T47D (cell line): ENCODE data around the gene ZBED4.

Experiments
- DNase-seq, 2 experiments: peaks; one replicate each; pipeline versions ENCODE4 v3.0.0 to v3.0.0-alpha.2; 2011 to 2012; ENCODE audit warnings: low read depth in 1 of 2, low spot score in 1 of 2
- JUND ChIP-seq: IDR thresholded peaks from 2 replicates; pipeline ENCODE4 v1.6.1; 2012; ENCODE audit warnings: low read depth
- in situ Hi-C: cut with HindIII; loops from 2 replicates; pipeline ENCODE4 v1.10.0; 2016; ENCODE audit warnings: low sequenced_read_pairs, low pct_unique_long_range_greater_than_20kb

Gene ZBED4

DNA sequence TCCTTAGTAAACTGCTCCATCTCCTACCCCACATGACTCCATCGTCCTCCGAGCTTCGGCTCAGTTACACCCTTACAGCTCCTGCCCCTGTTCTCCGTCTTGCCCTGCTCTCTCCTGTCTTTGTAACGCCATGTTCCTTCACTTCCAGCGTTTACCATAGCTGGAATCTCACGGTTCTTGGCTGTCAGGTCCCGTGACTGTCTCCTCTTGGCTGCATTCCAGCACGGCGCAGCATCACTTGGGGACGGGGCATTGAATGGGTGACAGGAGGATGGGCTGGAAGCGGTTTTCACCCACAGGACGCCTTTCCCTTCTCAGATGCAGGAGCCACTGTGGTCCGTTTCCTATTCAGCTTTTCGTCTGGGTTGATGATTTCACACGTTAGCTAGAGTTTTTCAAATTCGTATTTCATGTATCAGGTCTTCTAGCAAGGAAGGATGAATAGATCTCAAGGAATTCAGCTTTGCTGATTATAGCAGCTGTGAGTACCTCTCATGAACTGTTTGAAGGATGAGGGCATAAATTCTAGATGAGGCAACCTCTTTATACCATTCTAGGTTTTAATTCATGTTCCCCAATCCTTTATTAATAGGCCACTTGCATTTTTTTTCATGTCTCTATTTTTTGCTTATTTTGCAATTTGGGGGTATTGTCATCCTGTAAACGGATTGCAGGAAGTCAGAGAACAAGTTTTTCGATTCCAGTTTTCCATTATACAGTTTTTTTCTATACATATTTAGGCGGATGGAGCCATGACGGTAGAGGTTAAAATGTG, 29.1 kb downstream of the ZBED4 start:
- in situ Hi-C loops: no loop called here
- no peak for TF ChIP-seq JUND
- DNase-seq: no peak

- no peak for TF ChIP-seq JUND
- DNase-seq: no peak
- in situ Hi-C loops: no loop called here
These were observed 29.6 kb downstream of the ZBED4 start for GRCh38 chr22:49883294-49883640.

DNA sequence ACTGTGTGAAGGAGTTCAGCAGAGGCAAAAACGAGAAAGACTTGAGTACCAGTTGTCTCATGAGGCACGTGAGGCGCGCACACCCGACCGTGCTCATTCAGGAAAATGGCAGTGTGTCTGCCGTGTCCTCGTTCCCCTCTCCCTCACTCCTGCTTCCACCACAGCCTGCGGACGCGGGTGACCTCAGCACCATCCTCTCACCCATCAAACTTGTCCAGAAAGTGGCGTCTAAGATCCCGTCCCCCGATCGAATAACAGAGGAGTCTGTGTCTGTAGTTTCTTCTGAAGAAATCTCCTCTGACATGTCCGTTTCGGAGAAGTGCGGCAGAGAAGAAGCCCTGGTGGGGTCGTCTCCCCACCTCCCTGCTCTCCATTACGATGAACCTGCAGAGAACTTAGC, 30.4 kb downstream of the ZBED4 start:
- in situ Hi-C loops: no loop called here
- no peak for TF ChIP-seq JUND
- DNase-seq: no peak

- in situ Hi-C loops: no loop called here
- DNase-seq: peak in 1 of 2 experiments; percentile 18
- no peak for TF ChIP-seq JUND
These were observed 31.0 kb downstream of the ZBED4 start for GRCh38 chr22:49884503-49885260.

DNA sequence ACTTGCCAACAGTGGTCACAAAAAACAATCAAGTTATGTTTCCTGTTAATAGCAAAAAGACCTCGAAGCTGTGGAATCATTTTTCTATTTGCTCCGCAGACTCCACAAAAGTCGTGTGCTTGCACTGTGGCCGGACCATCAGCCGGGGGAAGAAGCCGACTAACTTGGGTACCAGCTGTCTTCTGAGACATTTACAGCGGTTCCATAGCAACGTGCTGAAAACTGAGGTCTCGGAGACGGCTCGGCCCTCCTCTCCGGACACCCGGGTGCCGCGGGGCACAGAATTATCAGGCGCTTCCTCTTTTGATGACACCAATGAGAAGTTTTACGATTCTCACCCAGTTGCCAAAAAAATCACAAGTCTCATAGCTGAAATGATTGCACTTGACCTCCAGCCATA, 31.6 kb downstream of the ZBED4 start:
- no peak for TF ChIP-seq JUND
- in situ Hi-C loops: no loop called here
- no peak for DNase-seq

- in situ Hi-C loops: no loop called here
- TF ChIP-seq JUND: no peak
- DNase-seq: no peak
These were observed 32.2 kb downstream of the ZBED4 start for GRCh38 chr22:49885881-49886280.

DNA sequence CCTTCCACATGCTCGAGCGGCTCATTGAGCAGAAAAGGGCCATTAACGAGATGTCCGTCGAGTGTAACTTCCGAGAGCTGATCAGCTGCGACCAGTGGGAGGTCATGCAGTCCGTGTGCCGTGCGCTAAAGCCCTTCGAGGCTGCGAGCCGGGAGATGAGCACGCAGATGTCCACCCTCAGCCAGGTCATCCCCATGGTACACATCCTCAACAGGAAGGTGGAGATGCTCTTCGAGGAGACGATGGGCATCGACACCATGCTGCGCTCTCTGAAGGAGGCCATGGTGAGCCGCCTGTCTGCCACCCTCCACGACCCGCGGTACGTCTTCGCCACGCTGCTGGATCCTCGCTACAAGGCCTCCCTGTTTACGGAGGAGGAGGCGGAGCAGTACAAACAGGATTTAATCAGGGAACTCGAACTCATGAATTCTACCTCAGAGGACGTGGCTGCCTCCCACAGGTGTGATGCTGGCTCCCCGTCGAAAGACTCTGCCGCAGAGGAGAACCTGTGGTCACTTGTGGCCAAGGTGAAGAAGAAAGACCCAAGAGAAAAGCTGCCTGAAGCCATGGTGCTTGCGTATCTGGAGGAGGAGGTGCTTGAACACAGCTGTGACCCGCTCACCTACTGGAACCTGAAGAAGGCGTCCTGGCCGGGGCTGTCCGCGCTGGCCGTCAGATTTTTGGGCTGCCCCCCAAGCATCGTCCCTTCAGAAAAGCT, 32.9 kb downstream of the ZBED4 start:
- in situ Hi-C loops: no loop called here
- TF ChIP-seq JUND: no peak
- DNase-seq: no peak

- DNase-seq: no peak
- no peak for TF ChIP-seq JUND
- in situ Hi-C loops: no loop called here
These were observed 33.4 kb downstream of the ZBED4 start for GRCh38 chr22:49887064-49887451.

DNA sequence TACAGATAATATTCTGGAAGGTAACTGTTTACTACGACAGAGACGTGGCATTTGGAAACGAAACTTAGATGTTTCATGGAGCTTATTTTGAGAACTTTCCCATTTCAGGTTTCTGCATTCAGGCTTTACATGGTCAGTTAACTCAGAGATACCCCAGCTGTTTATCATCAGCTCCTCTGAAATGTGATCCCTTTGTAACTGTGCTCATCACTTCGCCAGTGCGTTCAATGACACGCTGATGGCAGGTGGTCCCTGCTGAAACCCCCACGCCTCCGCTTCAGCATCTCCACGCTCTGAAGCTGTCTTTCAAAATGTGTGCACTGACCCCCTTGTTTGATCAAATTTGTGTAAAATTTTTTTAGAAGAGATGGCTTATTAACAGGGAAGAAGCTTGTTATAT, 34.1 kb downstream of the ZBED4 start:
- no peak for TF ChIP-seq JUND
- in situ Hi-C loops: no loop called here
- no peak for DNase-seq

DNA sequence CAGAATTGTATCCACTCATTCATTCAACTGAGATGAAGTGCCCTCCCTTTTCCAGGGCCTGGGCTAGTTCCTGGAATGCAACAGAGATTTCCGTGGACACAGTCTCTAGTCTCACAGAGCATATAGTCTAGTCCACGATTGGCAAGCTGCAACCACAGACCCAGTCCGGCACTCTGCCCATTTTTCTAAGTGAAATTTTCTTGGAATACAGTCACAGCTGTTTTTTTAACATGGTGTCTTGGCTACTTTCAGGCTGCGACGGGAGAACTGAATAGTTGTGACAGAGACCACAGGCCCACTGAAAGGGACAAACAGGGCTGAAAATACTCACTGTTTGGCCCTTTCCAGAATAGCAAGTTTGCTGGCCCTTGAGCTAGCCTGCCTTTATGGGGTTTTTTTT, 35.4 kb downstream of the ZBED4 start:
- TF ChIP-seq JUND: no peak
- DNase-seq: no peak
- in situ Hi-C loops: no loop called here

DNA sequence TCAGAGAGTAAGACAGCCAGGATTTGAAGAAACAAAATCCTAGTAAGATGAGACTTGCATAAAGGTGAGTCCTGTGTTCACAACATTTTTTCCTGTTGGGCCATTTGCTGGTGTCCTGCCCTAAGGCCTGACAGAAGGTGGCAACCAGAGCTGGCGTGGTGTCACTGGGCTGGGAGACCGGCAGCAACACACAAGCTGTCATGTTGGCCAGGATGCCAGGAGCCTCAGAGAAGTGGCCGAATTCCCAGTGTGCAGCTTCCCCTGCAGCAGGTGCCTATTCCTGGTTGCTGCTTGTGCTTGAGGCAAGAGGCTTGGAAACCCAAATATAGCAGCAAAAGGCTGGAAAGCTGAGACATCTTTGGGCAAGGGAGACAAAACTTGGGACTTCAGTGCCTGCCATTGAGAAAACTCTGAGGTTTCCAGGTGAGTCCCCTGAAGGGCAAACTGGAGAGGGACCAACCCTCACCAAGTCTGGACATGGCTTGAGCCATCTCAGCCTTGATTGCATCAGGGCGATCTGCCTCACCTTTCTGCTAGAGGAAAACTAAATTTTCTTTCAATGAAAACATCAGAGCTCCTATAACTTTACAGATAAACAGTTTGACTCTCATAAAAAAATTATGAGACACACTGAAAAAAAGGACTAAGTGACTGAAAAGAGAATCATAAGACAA, 38.7 kb downstream of the ZBED4 start:
- in situ Hi-C loops: no loop called here
- TF ChIP-seq JUND: no peak
- no peak for DNase-seq

- TF ChIP-seq JUND: no peak
- no peak for DNase-seq
- in situ Hi-C loops: no loop called here
These were observed 39.4 kb downstream of the ZBED4 start for GRCh38 chr22:49893025-49893424.
